Activated CD4-positive, alpha-beta memory T cell treated with anti-CD3 and anti-CD28 coated beads, Interleukin-2, amount 10 ng/mL, durations not matched to agents 7 days and 5 days (primary cell): ENCODE data around the gene CXorf49. TPM values are rescaled to one million over a fixed set of nuclear protein-coding genes. Genes with fewer than 3 reads are reported as not detected.

Source experiments
- CTCF ChIA-PET: fragments of 350-600 bp; sonication (Branson Sonifier 250); formaldehyde crosslinking; loops from one replicate; lab custom pipeline; 2021; ENCODE audit warnings: antibody characterized with exemption, inconsistent platforms; lab: Charles Lee
- POLR2A ChIA-PET: fragments of 350-600 bp; sonication (Branson Sonifier 250); formaldehyde crosslinking; loops from one replicate; lab custom pipeline; 2021; ENCODE audit warnings: antibody characterized with exemption; lab: Charles Lee
- DNase-seq: peaks from one replicate; pipeline ENCODE4 v3.0.0-alpha.2; 2020
- H3K27ac Mint-ChIP-seq: one replicate; pipeline ENCODE4 v1.8.0; 2021; ENCODE audit warnings: mild to moderate bottlenecking, mixed read lengths
- H3K27me3 Mint-ChIP-seq: one replicate; pipeline ENCODE4 v1.8.0; 2021; ENCODE audit warnings: mixed read lengths
- H3K36me3 Mint-ChIP-seq: one replicate; pipeline ENCODE4 v1.8.0; 2021; ENCODE audit warnings: low read depth, mixed read lengths
- H3K4me1 Mint-ChIP-seq: one replicate; pipeline ENCODE4 v1.8.0; 2021; ENCODE audit warnings: mixed read lengths
- H3K4me3 Mint-ChIP-seq: one replicate; pipeline ENCODE4 v1.8.0; 2021; ENCODE audit warnings: mild to moderate bottlenecking, mixed read lengths
- H3K9me3 Mint-ChIP-seq: one replicate; pipeline ENCODE4 v1.8.0; 2021; ENCODE audit warnings: mixed read lengths
- total RNA-seq, 2 experiments: library from RNA; stranded (reverse); gene quantifications; one replicate each; pipeline ENCODE4 v1.2.3, GENCODE V29; 2021

Gene CXorf49
- total RNA-seq, 2 experiments from 2014 or later, result not detected

DNA sequence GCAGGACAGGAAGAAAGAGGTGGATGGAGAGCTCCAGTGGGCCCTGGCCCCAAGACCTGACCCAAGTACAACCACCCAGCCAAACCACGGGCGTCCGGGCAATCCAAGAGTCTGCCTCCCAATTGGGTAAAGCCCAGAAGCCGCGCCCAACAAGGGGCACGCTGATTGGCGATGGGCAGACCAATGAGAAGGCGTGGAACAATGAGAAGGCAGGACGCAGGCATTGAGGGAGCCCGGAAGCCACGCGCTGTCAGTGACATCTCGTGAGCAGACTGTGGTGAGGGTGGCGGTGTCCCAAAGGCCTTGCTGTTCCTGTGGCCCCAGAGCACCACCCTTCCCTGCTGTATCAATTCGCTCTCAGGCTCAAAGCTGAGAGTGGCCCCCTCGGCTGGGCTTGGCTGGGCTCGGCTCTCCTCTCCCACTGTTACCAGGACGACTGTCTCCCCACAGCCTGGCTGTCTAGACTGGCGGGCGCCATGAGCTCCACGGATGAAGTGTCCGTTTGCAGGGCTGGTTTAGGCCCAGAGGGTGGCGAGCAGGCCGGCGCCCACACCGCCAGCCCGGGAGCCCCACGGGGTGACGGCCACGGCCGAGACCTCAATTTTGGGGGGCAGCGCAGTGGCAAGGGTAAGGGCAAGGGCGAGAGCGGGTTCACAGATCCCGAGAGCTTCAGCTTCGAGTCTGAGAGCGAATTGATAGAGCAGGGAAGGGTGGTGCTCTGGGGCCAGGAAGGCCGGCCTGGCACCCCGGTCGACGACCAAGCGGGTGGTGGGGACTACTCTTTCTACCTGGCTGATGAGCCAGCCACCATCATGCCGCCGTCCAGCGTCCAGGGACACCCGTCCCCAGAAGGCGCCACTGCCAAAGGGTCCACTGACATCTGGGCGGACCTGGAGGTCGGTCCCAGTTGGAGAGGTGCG is 50.5 kb downstream of the CXorf49 start, which contains the start of gene LOC101059915:
TSS of gene LOC101059915 (plus strand) at position 219 of the 920 bp plus-strand sequence.
- peaks cover 3% of the 10 kb centered on the region for H3K27me3 Mint-ChIP-seq
- no peak for DNase-seq
- no peaks in the 10 kb centered on the region for H3K9me3 Mint-ChIP-seq
- H3K36me3 Mint-ChIP-seq, result no peaks in the 10 kb centered on the region
- H3K27ac Mint-ChIP-seq, result no peak within 1 kb of the TSS
- peaks cover 31% of the 10 kb centered on the region for H3K4me1 Mint-ChIP-seq
- H3K4me3 Mint-ChIP-seq, result no peak within 1 kb of the TSS
- ChIA-PET POLR2A (no interaction called here), CTCF (no interaction called here)

DNA sequence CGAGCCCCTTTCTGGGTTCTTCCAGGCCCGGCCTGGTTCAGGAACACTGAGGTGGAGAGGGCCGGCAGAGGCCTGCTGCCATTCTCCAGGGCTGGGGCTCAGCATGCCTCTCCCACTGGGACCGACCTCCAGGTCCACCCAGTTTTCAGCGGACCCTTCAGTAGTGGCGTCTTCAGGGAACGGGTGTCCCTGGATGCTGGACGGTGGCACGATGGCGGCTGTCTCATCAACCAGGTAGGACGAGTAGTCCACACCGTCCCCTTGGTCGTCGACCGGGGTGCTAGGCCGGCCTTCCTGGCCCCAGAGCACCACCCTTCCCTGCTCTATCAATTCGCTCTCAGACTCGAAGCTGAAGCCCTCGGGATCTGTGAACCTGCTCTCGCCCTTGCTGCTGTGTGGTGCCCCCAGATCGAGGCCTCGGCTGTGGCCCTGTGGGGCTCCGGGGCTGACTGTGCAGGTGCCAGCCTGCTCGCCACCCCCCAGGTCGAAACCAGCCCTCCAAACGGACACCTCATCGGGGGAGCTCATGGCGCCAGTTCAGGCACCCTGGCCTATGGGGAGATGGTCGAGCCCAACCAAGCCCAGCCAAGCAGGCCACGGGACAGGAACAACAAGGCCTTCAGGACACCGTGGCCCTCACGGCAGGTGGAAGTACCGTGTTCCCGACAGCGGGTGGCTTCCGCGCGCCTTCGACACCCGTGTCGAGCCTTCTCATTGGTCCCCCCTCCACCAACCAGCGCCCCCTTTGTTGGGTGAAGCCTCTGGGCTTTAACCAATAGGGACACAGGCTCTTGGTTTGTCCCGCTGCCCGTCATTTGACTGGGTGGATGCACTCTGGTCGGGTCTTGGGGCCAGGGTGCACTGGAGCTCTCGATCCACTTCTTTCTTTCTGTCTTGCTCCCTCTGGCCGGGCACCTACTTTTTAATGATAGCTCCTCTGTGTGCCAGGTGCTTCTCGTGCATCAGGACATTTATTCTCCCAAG is 51.6 kb downstream of the CXorf49 start:
- Mint-ChIP-seq H3K27ac (no peak overlapping the region), H3K4me3 (no peak overlapping the region), H3K4me1 (peaks cover 34% of the 10 kb centered on the region), H3K9me3 (no peaks in the 10 kb centered on the region), H3K36me3 (no peaks in the 10 kb centered on the region), H3K27me3 (no peaks in the 10 kb centered on the region)
- POLR2A ChIA-PET, result no interaction called here
- CTCF ChIA-PET, result no interaction called here
- DNase-seq, result no peak

DNA sequence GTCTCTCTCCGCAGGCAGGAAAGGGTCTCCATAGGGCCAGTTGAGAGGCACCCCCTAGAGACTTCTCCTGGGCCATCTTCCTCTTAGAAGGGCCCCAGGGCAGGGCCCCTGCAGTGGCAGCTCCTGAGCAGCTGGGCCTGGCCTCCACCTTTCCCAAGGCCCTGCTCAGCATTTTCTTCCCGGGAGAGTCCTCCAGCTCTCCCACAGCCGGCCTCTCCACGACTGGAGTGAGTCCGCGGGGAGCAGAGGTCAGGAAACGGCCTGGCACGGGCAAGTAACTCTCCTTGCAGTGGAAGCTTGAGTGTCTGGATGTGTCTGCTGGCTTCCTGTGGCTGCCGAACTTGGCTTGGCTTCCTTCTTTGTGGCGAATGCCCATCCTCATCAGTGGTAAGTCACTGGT is 52.3 kb downstream of the CXorf49 start:
- Mint-ChIP-seq H3K27ac (no peak overlapping the region), H3K4me3 (no peak overlapping the region), H3K9me3 (no peaks in the 10 kb centered on the region), H3K4me1 (peaks cover 26% of the 10 kb centered on the region), H3K36me3 (no peaks in the 10 kb centered on the region), H3K27me3 (no peaks in the 10 kb centered on the region)
- CTCF ChIA-PET, result no interaction called here
- DNase-seq, result no peak
- POLR2A ChIA-PET, result no interaction called here

DNA sequence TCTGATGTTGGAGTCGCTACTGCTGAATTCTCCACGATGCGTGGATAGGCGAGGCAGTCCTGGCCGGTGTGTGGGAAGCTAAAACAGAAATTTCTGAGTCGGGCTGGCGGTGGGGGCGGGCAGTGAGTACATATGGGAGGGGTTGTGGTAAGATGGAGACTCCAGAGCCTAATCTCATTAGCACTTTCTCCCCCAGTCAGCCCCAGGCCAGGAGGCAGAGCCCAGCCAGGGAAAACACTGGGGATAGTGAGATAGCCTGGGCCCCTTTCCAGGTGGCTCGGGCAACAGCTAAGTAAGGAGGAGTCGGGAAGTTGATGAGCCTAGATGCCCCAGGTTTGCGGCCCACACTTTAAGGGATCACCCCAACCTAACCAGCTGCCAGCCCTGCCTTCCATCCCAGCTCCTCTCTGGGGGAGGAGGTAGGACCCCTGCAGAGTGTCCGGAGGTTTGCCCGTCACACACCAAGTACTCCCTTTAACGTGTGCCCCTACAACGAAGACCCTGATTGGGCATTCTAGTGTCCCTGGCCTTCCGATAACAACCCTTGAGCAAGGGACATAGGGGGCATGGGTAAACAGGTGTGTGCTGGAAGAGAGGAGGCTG is 53.1 kb downstream of the CXorf49 start:
- no peaks in the 10 kb centered on the region for H3K9me3 Mint-ChIP-seq
- H3K27ac Mint-ChIP-seq, result no peak overlapping the region
- H3K4me1 Mint-ChIP-seq, result peaks cover 19% of the 10 kb centered on the region
- POLR2A ChIA-PET, result no interaction called here
- DNase-seq, result no peak
- no peaks in the 10 kb centered on the region for H3K36me3 Mint-ChIP-seq
- no peak overlapping the region for H3K4me3 Mint-ChIP-seq
- CTCF ChIA-PET, result no interaction called here
- no peaks in the 10 kb centered on the region for H3K27me3 Mint-ChIP-seq

Other genes starting within 250 kb of the CXorf49 start
- 100 to 1,000 TPM; 360 to 382 TPM for gene OGT, start 185.2 kb downstream of the CXorf49 start, total RNA-seq
- gene GCNA, start 139.8 kb downstream of the CXorf49 start, total RNA-seq, result 1 to 10 TPM; 4.4 to 5.3 TPM
- 10 to 100 TPM; 84.9 to 85.7 TPM for gene CXCR3, start 99.8 kb downstream of the CXorf49 start, total RNA-seq
- gene CXorf49B, start 45.1 kb upstream of the CXorf49 start, total RNA-seq, result not detected
- gene NHSL2, start 192.6 kb upstream of the CXorf49 start, total RNA-seq, result 1 to 10 TPM; 7.9 to 8.7 TPM